NAMALWA (cell line): Measurements from ENCODE around the gene MAPK6.
"Not testable (repeated sequence)": the region's sequence is repeated elsewhere in the genome, so short reads cannot be mapped to it uniquely, and the experiment has no call there.

Experiments used
- DNase-seq: peaks from one replicate; pipeline ENCODE4 v3.0.0-alpha.2; 2015; ENCODE audit warnings: low spot score

MAPK6 gene

GRCh38 chr15:52042051-52042851 lies 23.2 kb downstream of the MAPK6 start:
- DNase-seq = no peak

GRCh38 chr15:52045795-52046298 lies 26.8 kb downstream of the MAPK6 start:
- peak; percentile 55 for DNase-seq

- not testable (repeated sequence) for DNase-seq
Measured at GRCh38 chr15:52046552-52046951, 27.5 kb downstream of the MAPK6 start.

GRCh38 chr15:52050416-52050815 lies 31.4 kb downstream of the MAPK6 start:
- DNase-seq = no peak

GRCh38 chr15:52052066-52052935 lies 33.3 kb downstream of the MAPK6 start:
- no peak for DNase-seq

GRCh38 chr15:52054381-52054780 lies 35.4 kb downstream of the MAPK6 start:
- DNase-seq = no peak

- DNase-seq = not testable (repeated sequence)
Measured at GRCh38 chr15:52054858-52055257, 35.8 kb downstream of the MAPK6 start.

GRCh38 chr15:52056001-52056400 lies 37.0 kb downstream of the MAPK6 start:
- no peak for DNase-seq

GRCh38 chr15:52056496-52056895 lies 37.5 kb downstream of the MAPK6 start:
- DNase-seq = no peak

- no peak for DNase-seq
Measured at GRCh38 chr15:52057996-52058395, 39.0 kb downstream of the MAPK6 start.

- no peak for DNase-seq
Measured at GRCh38 chr15:52060501-52060900, 41.5 kb downstream of the MAPK6 start.

GRCh38 chr15:52066842-52067544 lies 48.0 kb downstream of the MAPK6 start:
- no peak for DNase-seq

- no peak for DNase-seq
Measured at GRCh38 chr15:52067545-52067926, 48.5 kb downstream of the MAPK6 start.

GRCh38 chr15:52068004-52068615 lies 49.1 kb downstream of the MAPK6 start:
- DNase-seq = no peak

GRCh38 chr15:52069559-52069958 lies 50.5 kb downstream of the MAPK6 start:
- no peak for DNase-seq

- no peak for DNase-seq
Measured at GRCh38 chr15:52071570-52071969, 52.6 kb downstream of the MAPK6 start.

- no peak for DNase-seq
Measured at GRCh38 chr15:52076889-52077781, 58.1 kb downstream of the MAPK6 start.

- DNase-seq = no peak
Measured at GRCh38 chr15:52078197-52078875, 59.3 kb downstream of the MAPK6 start.

- peak; percentile 85 for DNase-seq
Measured at GRCh38 chr15:52078876-52079700, 60.1 kb downstream of the MAPK6 start.
